Right atrium auricular region (tissue), 2 donors: ENCODE results near the gene HBG2. TPM values are rescaled to one million over a fixed set of nuclear protein-coding genes. Genes with fewer than 3 reads are reported as not detected.
"Not testable (repeated sequence)": the region's sequence is repeated elsewhere in the genome, so short reads cannot be mapped to it uniquely, and the experiment has no call there.

Experiments
- DNase-seq: peaks from one replicate; pipeline ENCODE4 v3.0.0-alpha.2; 2019; ENCODE audit warnings: low spot score
- H3K27ac ChIP-seq, 2 donors: fragments of 200-600 bp; sonication (generic); 1 replicate in 1 of 2; 2 replicates in 1 of 2; pipeline ENCODE4 v1.5.1; 2016 to 2019
- H3K27me3 ChIP-seq, 2 donors: fragments of 200-600 bp; sonication (generic); one replicate each; pipeline versions ENCODE4 v1.5.1 to v1.6.0; 2017 to 2019
- H3K36me3 ChIP-seq: fragments of 200-600 bp; sonication (generic); one replicate; pipeline ENCODE4 v1.5.1; 2016
- H3K4me1 ChIP-seq, 2 donors: fragments of 200-600 bp; sonication (generic); one replicate each; pipeline versions ENCODE4 v1.5.1 to v1.6.0; 2017 to 2019
- H3K4me3 ChIP-seq, 2 donors: fragments of 200-600 bp; sonication (generic); 1 replicate in 1 of 2; 2 replicates in 1 of 2; pipeline ENCODE4 v1.5.1; 2017 to 2019; ENCODE audit warnings: mild to moderate bottlenecking in 1 of 2, moderate library complexity in 1 of 2
- H3K9me3 ChIP-seq, 2 donors: fragments of 200-600 bp; sonication (generic); one replicate each; pipeline ENCODE4 v1.5.1; 2019
- total RNA-seq, 2 donors: library from RNA; depleted of rRNA; stranded (reverse); fragments of >200 nt; gene quantifications; one replicate each; pipeline ENCODE4 v1.1.0, GENCODE V29; 2016
- TF ChIP-seq, protein P1 (sequence below), 2 donors: fragments of 200-600 bp; sonication (generic); IDR thresholded peaks; one replicate each; pipeline ENCODE4 v1.5.1; 2019; ENCODE audit warnings: antibody characterized with exemption in 2 of 2

Gene HBG2
- total RNA-seq, result under 1 TPM in 1 of 2 donors, not detected in 1; 0.90 TPM

DNA sequence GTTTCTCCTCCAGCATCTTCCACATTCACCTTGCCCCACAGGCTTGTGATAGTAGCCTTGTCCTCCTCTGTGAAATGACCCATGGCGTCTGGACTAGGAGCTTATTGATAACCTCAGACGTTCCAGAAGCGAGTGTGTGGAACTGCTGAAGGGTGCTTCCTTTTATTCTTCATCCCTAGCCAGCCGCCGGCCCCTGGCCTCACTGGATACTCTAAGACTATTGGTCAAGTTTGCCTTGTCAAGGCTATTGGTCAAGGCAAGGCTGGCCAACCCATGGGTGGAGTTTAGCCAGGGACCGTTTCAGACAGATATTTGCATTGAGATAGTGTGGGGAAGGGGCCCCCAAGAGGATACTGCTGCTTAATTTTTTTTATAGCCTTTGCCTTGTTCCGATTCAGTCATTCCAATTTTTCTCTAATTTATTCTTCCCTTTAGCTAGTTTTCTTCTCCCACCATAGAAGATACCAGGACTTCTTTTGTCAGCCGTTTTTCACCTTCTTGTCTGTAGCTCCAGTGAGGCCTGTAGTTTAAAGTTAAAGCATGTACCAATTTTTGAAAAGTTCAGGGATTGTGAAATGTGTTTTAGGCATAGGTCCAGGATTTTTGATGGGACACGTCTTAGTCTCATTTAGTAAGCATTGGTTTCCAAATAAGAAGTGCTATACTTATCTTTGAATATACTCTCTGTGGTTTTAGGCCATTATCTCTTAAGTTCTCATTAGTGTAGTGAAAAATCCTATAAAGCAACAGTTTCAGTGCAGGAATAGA lies at the start of gene HBG2:
Gene HBG2, minus strand, starts transcription at position 136 of the 768 bp plus-strand sequence. Its CDS starts 53 bp downstream, at position 83.
- not testable (repeated sequence) for H3K27ac ChIP-seq, H3K27me3 ChIP-seq, DNase-seq, H3K36me3 ChIP-seq, H3K4me1 ChIP-seq, H3K4me3 ChIP-seq, H3K9me3 ChIP-seq

DNA sequence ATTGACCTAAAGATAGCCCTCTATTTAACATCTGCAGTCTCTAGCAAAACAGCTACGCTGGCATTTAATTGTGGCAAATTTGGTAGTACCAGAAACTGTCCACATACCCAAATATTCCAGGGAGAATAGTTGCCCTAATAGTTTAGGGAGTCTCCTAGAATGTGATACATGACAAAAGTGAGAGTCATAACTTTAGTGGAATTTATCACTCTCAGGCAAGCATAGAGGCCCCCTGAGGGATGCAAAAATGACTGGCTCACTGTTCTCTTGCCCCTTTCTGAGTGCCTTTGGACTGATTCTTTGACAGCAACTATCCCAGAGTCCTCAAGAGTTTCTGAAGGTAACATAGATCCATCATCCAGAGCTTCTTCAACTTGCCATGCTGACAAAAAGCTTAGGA lies 49.5 kb upstream of the HBG2 start:
- H3K4me3 ChIP-seq, result no peak overlapping the region

DNA sequence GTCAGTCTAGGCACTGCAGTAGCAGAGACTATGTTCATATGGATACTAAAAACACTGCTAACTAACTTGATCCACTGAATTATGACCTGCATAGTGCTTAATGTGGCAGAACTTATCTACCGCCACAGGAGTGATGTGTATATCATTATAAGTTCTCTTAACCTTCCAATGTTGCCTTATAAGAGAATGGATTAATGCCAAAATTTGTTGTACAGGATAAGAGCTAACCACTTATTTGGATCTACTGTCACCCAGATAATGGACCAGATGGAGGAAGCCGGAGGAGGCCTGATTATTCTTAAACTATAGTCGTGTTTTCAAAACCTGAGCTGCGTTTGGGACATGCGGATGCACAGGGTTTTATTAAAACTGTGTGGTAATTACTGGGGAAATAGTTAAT lies 49.0 kb upstream of the HBG2 start:
- no peaks in the 10 kb centered on the region for H3K9me3 ChIP-seq
- no peaks in the 10 kb centered on the region for H3K36me3 ChIP-seq
- H3K4me1 ChIP-seq, result no peaks in the 10 kb centered on the region
- H3K27me3 ChIP-seq, result no peaks in the 10 kb centered on the region
- TF ChIP-seq, protein P1, sequence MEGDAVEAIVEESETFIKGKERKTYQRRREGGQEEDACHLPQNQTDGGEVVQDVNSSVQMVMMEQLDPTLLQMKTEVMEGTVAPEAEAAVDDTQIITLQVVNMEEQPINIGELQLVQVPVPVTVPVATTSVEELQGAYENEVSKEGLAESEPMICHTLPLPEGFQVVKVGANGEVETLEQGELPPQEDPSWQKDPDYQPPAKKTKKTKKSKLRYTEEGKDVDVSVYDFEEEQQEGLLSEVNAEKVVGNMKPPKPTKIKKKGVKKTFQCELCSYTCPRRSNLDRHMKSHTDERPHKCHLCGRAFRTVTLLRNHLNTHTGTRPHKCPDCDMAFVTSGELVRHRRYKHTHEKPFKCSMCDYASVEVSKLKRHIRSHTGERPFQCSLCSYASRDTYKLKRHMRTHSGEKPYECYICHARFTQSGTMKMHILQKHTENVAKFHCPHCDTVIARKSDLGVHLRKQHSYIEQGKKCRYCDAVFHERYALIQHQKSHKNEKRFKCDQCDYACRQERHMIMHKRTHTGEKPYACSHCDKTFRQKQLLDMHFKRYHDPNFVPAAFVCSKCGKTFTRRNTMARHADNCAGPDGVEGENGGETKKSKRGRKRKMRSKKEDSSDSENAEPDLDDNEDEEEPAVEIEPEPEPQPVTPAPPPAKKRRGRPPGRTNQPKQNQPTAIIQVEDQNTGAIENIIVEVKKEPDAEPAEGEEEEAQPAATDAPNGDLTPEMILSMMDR (IDR thresholded peaks at IDR 0.05), result no peak
- H3K27ac ChIP-seq, result no peak overlapping the region
- DNase-seq, result no peak
- no peak overlapping the region for H3K4me3 ChIP-seq

More for the DNA sequence above, 49.5 kb upstream of the HBG2 start:
- Histone ChIP-seq H3K36me3 (no peaks in the 10 kb centered on the region), H3K27ac (no peak overlapping the region), H3K9me3 (no peaks in the 10 kb centered on the region), H3K4me1 (no peaks in the 10 kb centered on the region), H3K27me3 (no peaks in the 10 kb centered on the region)
- TF ChIP-seq, protein P1 (IDR thresholded peaks at IDR 0.05), result no peak
- no peak for DNase-seq

DNA sequence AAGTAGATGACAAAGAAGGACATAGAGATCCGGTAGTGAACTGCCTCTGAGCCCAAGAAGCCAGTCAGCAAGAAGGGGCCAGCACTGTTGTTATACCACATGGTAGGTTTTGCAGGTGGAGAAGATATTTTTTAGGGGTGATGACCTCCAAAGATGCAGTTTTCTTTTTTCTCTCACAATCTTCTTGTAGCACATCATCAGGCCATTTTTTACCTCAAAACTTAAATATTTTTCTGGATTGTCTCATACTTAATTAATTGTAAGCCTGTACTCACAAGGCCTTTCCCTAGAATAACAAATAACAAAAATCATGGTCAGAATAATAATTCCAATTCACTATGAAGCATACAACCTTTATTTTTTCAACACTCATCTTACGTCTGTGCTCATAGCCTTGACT lies 47.3 kb upstream of the HBG2 start, which contains the start of gene OR51B4:
Gene OR51B4, minus strand, starts transcription at position 101 of the 400 bp plus-strand sequence. Its CDS starts 0 bp downstream, at position 101.
- no peaks in the 10 kb centered on the region for H3K36me3 ChIP-seq
- H3K4me3 ChIP-seq, result no peak within 1 kb of the TSS
- H3K27ac ChIP-seq, result no peak within 1 kb of the TSS
- H3K27me3 ChIP-seq, result no peaks in the 10 kb centered on the region
- no peaks in the 10 kb centered on the region for H3K4me1 ChIP-seq
- DNase-seq, result no peak
- no peaks in the 10 kb centered on the region for H3K9me3 ChIP-seq
- TF ChIP-seq, protein P1 (IDR thresholded peaks at IDR 0.05), result no peak

- no peaks in the 10 kb centered on the region for H3K36me3 ChIP-seq
- no peak overlapping the region for H3K4me3 ChIP-seq
- no peaks in the 10 kb centered on the region for H3K4me1 ChIP-seq
- TF ChIP-seq, protein P1 (IDR thresholded peaks at IDR 0.05), result no peak
- no peaks in the 10 kb centered on the region for H3K27me3 ChIP-seq
- no peak for DNase-seq
- H3K27ac ChIP-seq, result no peak overlapping the region
- H3K9me3 ChIP-seq, result no peaks in the 10 kb centered on the region
These were observed 45.7 kb upstream of the HBG2 start for GRCh38 chr11:5300251-5300650.

GRCh38 chr11:5298451-5298850 lies 43.9 kb upstream of the HBG2 start:
- H3K4me3 ChIP-seq, result no peak overlapping the region
- no peaks in the 10 kb centered on the region for H3K4me1 ChIP-seq
- no peaks in the 10 kb centered on the region for H3K27me3 ChIP-seq
- no peaks in the 10 kb centered on the region for H3K36me3 ChIP-seq
- no peak for DNase-seq
- no peak overlapping the region for H3K27ac ChIP-seq
- TF ChIP-seq, protein P1 (IDR thresholded peaks at IDR 0.05), result no peak
- no peaks in the 10 kb centered on the region for H3K9me3 ChIP-seq
